HG02943 (cell line): ENCODE results near the gene LRRC8D.
"Not testable (repeated sequence)": the region's sequence is repeated elsewhere in the genome, so short reads cannot be mapped to it uniquely, and the experiment has no call there.

ENCODE experiments used
- ATAC-seq: cut with Tn5 transposase; IDR thresholded peaks from one replicate; pipeline ENCODE4 v1.9.1; 2021; ENCODE audit warnings: mild to moderate bottlenecking, low read depth, moderate library complexity; ENCODE audit not compliant: unreplicated experiment

The LRRC8D gene

DNA sequence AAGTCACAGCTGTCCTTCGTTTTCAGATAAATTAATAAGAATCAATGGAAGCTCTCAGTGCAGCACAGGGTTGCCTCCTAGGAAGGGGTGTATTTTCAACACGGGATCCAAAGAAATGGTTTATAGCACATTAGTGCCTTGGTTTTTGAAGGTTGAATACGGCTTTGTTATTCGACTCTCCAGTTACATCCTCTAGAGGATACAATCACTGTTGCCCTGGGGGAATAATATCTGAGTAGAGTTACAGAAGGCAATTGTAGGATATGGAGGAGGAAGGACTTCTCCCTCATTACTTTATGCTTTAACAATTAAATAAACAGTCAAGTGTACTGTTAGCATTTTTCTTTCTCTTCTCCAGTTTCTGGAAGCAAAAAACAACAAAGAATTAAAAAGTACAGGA is 159.8 kb downstream of the LRRC8D start:
- no peak for ATAC-seq

DNA sequence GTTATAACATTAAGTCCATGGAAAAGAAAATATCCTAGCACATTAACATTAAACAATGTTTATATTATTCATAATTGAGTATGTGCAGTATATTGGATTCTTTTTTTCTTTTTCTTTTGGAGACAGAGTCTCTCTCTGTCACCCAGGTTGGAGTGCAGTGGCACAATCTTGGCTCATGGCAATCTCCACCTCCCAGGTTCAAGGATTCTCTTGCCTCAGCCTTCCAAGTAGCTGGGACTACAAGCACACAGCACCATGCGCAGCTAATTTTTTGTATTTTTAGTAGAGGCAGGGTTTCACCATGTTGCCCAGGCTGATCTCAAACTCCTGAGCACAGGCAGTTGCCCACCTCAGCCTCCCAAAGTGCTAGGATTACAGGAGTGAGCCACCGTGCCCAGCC is 162.0 kb downstream of the LRRC8D start:
- not testable (repeated sequence) for ATAC-seq

DNA sequence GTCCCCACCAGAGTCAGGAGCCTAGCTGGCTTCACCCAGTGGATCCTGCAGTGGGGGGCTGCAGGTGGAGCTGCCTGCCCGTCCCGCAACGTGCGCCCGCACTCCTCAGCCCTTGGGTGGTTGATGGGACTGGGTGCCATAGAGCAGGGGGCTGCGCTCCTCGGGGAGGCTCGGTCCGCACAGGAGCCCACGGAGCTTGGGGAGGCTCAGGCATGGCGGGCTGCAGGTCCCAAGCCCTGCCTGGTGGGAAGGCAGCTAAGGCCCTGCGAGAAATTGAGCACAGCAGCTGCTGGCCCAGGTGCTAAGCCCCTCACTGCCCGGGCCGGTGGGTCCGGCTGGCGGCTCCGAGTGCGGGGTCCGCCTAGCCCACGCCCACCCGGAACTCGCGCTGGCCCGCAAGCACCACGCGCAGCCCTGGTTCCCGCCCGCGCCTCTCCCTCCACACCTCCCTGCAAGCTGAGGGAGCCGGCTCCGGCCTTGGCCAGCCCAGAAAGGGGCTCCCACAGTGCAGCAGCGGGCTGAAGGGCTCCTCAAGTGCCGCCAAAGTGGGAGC is 163.8 kb downstream of the LRRC8D start:
- not testable (repeated sequence) for ATAC-seq

DNA sequence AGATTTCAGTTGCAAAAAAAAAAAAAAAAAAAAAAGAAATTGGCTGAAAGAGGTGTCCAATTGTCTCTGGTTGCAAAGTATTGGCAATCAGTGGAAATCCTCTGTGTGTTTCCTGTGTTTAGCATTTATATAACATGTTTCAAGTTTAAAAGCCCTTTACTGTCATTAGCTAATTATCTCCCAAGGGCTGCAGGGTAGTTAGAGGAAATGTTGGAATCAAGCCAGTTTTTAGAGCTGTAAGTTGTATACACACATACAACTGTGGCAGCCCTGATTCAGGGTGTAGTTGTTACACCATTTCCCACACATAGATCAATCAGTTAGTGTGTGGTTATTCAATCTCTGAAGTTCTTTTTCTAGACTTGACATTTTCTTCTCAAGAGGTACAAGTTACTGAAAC is 165.2 kb downstream of the LRRC8D start:
- ATAC-seq, result no peak
